ENCODE data around the gene MAPT.

Gene MAPT

DNA sequence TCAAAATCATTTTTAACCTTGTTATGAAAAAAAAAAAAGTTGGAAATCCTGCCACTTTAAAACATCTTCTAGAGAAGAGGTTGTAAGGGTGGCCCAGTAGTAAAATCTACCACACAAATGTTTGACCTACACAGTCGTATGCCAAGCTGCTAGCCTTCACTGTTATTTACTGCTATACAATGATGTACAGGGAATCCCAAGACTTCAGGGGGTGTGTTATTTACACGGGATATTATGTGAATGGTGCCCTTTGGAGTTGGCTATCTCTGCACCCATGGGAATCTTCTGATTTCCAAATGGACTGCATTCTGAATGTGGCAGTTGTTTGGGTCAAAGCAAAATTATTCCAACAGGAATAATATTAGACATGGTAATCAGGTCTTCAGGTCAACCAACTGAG lies 150.6 kb downstream of the MAPT start:
- H3K4me3 ChIP-seq (ENCODE audit: low read depth, low read length): no peak overlapping the region
- TF ChIP-seq, protein P1, sequence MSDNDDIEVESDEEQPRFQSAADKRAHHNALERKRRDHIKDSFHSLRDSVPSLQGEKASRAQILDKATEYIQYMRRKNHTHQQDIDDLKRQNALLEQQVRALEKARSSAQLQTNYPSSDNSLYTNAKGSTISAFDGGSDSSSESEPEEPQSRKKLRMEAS (IDR thresholded peaks at IDR 0.05; ENCODE audit: low read depth, low read length): no peak
- no peak for TF ChIP-seq MYC (IDR thresholded peaks at IDR 0.05; ENCODE audit: low read depth, low read length)
- no peak for TF ChIP-seq CTCF (IDR thresholded peaks at IDR 0.05; ENCODE audit: low read depth, low read length)
- no peak for TF ChIP-seq POLR2A (IDR thresholded peaks at IDR 0.05; ENCODE audit: extremely low read depth, insufficient read length)
- no peak for DNase-seq (ENCODE audit: low read depth)

GRCh38 chr17:46045639-46046038 lies 151.3 kb downstream of the MAPT start:
- H3K4me3 ChIP-seq (ENCODE audit: low read depth, low read length): no peak overlapping the region
- no peak for DNase-seq (ENCODE audit: low read depth)
- TF ChIP-seq, protein P1 (IDR thresholded peaks at IDR 0.05; ENCODE audit: low read depth, low read length): no peak
- TF ChIP-seq POLR2A (IDR thresholded peaks at IDR 0.05; ENCODE audit: extremely low read depth, insufficient read length) (no peak), MYC (IDR thresholded peaks at IDR 0.05; ENCODE audit: low read depth, low read length) (no peak), CTCF (IDR thresholded peaks at IDR 0.05; ENCODE audit: low read depth, low read length) (no peak)

DNA sequence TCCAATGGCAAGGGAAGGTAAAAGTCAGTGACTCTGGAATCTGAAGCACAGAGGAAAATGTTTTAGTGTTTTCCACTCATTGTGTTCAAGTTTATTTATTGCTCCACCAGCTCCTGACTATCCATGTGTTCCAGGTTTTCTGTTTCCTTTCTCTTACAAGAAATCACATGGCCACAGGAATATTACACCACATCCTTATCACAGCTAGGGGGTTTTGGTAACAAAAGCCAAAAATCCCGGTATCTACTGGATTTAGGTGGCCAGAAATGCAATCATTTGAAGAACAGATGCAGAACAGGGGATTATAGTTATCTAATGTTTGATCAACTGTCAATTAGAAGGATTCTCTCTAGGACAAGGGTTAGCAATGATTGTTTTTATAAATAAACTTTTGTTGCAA lies 152.6 kb downstream of the MAPT start:
- DNase-seq (ENCODE audit: low read depth): no peak
- H3K4me3 ChIP-seq (ENCODE audit: low read depth, low read length): no peak overlapping the region
- TF ChIP-seq POLR2A (IDR thresholded peaks at IDR 0.05; ENCODE audit: extremely low read depth, insufficient read length) (no peak), CTCF (IDR thresholded peaks at IDR 0.05; ENCODE audit: low read depth, low read length) (no peak), MYC (IDR thresholded peaks at IDR 0.05; ENCODE audit: low read depth, low read length) (no peak)
- TF ChIP-seq, protein P1 (IDR thresholded peaks at IDR 0.05; ENCODE audit: low read depth, low read length): no peak

- H3K4me3 ChIP-seq (ENCODE audit: low read depth, low read length): no peak overlapping the region
- TF ChIP-seq, protein P1 (IDR thresholded peaks at IDR 0.05; ENCODE audit: low read depth, low read length): no peak
- TF ChIP-seq CTCF (IDR thresholded peaks at IDR 0.05; ENCODE audit: low read depth, low read length) (no peak), MYC (IDR thresholded peaks at IDR 0.05; ENCODE audit: low read depth, low read length) (no peak), POLR2A (IDR thresholded peaks at IDR 0.05; ENCODE audit: extremely low read depth, insufficient read length) (no peak)
- no peak for DNase-seq (ENCODE audit: low read depth)
These were observed 153.0 kb downstream of the MAPT start for GRCh38 chr17:46047398-46047797.

GRCh38 chr17:46047856-46048255 lies 153.5 kb downstream of the MAPT start:
- H3K4me3 ChIP-seq (ENCODE audit: low read depth, low read length): no peak overlapping the region
- TF ChIP-seq POLR2A (IDR thresholded peaks at IDR 0.05; ENCODE audit: extremely low read depth, insufficient read length) (no peak), MYC (IDR thresholded peaks at IDR 0.05; ENCODE audit: low read depth, low read length) (no peak), CTCF (IDR thresholded peaks at IDR 0.05; ENCODE audit: low read depth, low read length) (no peak)
- TF ChIP-seq, protein P1 (IDR thresholded peaks at IDR 0.05; ENCODE audit: low read depth, low read length): no peak
- no peak for DNase-seq (ENCODE audit: low read depth)

DNA sequence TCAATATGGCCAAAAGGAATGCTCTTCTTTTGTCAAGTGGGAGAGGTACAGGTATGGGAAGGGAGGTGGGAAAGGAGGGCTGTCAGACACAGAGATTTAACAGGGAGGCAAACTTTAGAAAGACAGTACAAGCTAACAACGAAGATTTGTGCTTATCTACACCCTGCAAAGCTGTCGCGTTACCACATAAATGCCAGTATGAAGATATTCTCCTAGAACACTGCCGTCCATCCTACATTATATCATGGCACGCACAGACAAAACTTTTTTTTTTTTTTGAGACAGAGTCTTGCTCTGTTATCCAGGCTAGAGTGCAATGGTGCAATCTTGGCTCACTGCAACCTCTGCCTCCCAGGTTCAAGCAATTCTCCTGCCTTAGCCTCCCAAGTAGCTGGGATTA lies 155.3 kb downstream of the MAPT start:
- no peak for DNase-seq (ENCODE audit: low read depth)
- H3K4me3 ChIP-seq (ENCODE audit: low read depth, low read length): no peak overlapping the region
- TF ChIP-seq, protein P1 (IDR thresholded peaks at IDR 0.05; ENCODE audit: low read depth, low read length): no peak
- TF ChIP-seq POLR2A (IDR thresholded peaks at IDR 0.05; ENCODE audit: extremely low read depth, insufficient read length) (no peak), MYC (IDR thresholded peaks at IDR 0.05; ENCODE audit: low read depth, low read length) (no peak), CTCF (IDR thresholded peaks at IDR 0.05; ENCODE audit: low read depth, low read length) (no peak)

Measured in NB4 (cell line).